ENCODE data around the gene PARP12.

PARP12 gene

DNA sequence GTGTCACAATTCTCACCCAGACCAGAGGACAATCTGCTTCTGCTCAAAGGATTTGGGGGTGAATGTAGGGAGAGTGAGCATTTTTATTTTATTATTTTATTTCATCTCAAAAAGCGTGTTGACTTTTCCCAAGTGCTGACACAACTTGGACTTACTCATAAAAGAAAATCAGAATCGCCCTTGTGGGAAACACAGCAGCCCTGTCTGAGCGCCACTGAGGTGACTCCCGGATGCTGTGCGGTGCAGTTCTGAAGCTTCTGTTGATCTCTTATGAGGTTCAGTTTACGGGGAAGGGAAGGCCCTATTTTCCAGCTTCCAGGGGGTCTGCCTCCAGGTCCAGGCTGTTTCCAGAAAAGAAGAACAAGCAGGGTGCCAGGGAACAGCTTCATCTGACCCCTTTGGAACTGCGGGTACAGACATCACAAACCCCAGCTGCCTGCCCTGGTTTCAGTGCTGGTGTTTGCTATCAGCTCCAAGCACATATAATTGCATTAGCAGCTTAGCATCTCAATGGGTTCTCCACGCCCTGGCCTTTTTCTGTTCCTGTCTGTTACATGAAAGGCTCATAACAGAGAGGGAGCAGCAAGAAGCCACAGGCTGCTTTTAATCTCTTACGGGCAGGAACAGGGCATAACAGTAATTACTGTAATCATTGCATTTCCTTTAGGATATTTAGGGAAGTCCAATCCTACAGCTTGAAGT, 52.4 kb downstream of the PARP12 start:
- DNase-seq, result no peak

- DNase-seq, result no peak
Measured at GRCh38 chr7:140009735-140010134, 53.0 kb downstream of the PARP12 start.

- DNase-seq, result no peak
Measured at GRCh38 chr7:140008755-140009610, 53.8 kb downstream of the PARP12 start.

DNA sequence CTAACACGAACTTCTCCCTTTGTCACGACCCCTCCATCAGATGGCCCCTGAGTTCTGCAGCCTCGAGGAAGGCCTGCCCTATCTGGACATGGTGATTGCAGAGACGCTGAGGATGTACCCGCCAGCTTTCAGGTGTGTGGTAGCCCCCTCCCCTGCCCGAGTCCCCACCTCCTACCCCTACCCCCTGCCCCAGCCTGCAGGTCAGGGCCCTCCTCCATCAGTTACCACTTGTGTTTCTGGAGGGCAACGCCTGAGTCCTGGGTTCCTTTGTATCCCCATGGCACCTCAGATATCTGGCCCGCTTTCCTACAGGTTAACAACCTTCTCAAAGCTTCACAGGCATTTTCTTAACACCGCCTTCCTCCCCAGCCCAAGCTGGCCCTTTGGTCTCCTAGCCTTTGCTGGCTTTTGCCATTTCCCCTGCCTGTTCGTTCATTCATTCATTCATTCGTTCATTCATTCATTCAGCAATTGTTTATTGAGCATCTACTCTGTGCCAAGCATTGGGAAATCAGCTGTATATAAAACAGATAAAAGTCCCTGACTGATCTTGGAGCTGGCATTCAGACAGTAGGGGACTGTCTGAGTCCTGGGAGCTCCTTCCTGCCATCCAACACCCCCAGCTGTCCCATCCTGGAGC, 55.6 kb downstream of the PARP12 start:
- no peak for DNase-seq

DNA sequence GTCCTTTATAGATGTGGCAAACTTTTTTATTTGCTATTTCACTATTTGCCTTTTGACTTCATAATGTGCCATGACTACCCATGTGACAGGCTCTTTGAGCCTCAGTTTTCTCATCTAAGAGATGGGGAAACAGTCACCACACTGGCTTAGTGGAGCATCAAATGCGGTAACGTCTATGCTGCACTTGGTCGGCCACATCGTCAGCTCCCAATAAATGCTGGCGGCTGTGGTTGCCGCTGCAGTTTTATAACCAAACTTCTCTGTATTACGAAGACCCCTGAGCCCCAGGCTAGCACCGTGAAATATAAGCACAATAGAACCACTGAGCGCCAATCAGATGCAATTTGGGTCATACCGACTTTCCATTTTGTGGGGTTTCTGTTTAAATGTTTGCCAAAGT, 56.2 kb downstream of the PARP12 start:
- no peak for DNase-seq

- DNase-seq, result no peak
Measured at GRCh38 chr7:140005754-140006503, 56.8 kb downstream of the PARP12 start.

DNA sequence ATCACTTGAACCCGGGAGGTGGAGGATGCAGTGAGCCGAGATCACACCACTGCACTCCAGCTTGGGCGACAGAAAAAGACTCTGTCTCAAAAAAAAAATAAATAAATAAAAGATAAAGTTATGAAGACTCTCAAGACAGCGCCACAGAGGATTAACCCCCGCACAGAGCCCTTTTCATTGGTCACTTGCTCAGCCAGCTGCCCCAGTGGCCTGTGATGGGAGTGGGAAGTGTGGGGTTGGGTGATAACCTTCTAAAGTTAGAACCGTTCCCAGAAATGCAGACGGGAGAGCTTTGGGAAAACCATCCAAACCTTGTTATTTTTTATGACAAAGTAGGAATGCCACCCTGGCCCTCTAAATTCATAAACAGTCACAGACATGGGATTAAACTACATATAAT, 57.4 kb downstream of the PARP12 start:
- no peak for DNase-seq

DNA sequence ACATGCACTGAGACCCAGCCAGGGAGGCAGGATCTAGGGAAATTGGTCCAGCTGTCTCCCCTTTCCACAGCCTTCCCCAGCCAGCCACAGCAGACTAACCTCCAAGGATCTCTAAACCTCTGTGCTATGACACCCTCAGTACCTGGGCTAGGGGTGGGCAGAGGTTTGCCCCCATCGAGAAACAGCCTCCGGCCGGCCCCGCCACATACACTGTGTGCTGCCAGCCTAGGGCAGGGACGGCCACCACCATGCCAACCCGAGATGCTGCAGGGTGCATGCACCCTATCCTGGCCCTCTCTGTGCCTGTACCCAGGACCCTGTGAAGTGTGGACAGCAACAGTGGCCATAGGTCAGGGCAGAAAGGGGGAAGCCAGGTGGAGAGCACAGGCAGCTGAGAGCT, 58.1 kb downstream of the PARP12 start:
- DNase-seq, result no peak

GRCh38 chr7:140003913-140004382, 58.8 kb downstream of the PARP12 start:
- DNase-seq, result no peak

GRCh38 chr7:140000666-140001268, 62.0 kb downstream of the PARP12 start:
- no peak for DNase-seq

DNA sequence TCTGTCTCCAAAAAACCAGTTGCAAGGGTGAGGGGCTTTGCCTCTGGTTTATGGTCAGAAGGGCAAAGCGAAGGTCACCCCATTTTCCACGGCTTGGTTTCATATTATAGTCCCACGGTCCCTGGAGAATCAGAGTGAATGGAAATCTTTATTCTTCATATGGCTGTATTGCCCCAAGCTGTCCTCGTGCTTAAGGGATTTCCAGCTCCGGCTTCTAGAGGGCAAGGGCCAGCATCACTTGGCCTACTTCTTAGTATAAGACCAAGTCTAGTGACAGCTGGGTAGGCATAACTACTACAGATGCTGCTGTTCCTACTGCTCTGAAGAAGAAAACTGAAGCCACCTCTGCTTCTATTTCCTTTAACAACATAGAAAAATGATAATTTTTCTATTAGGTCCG, 63.2 kb downstream of the PARP12 start:
- no peak for DNase-seq

GRCh38 chr7:139998572-139998971, 64.2 kb downstream of the PARP12 start:
- DNase-seq, result no peak

- no peak for DNase-seq
Measured at GRCh38 chr7:139995017-139995915, 67.5 kb downstream of the PARP12 start.

DNA sequence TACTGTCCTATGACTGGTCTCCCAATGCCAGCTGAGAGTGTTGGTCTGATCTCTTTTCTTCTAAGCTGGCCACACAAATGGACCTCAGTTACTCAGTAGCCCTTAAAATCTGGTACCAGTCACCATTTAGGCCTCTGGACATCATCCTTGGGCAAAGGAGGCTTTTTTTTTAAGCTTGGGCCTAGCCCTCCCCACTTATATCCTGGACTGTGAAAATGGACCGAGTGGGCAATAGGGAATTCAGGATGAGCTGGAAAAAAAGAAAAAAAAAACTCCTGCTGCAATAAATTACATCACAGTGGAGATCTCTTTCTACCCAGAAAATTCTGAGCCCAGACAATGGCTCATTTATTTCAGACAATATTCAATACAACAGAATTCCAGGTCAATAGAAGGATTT, 68.4 kb downstream of the PARP12 start:
- DNase-seq, result no peak

DNA sequence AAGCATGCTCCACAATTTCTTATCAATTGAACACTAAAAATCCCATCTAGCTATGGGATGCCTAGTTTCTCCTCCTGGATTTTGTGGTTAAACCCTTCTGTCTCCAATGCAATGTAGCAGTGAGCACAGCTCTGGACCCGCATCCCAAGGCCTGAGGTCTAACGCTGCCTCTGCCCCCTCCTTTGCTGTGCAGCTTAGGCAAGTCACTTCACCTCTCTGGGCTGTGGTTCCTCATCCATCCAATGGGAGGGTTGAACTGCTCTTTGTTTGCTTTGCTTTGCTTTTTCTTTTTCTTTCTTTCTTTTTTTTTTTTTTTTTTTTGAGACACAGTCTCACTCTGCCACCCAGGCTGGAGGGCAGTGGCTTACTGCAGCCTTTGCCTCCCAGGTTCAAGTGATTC, 69.2 kb downstream of the PARP12 start:
- no peak for DNase-seq

- no peak for DNase-seq
Measured at GRCh38 chr7:139993169-139993568, 69.6 kb downstream of the PARP12 start.

DNA sequence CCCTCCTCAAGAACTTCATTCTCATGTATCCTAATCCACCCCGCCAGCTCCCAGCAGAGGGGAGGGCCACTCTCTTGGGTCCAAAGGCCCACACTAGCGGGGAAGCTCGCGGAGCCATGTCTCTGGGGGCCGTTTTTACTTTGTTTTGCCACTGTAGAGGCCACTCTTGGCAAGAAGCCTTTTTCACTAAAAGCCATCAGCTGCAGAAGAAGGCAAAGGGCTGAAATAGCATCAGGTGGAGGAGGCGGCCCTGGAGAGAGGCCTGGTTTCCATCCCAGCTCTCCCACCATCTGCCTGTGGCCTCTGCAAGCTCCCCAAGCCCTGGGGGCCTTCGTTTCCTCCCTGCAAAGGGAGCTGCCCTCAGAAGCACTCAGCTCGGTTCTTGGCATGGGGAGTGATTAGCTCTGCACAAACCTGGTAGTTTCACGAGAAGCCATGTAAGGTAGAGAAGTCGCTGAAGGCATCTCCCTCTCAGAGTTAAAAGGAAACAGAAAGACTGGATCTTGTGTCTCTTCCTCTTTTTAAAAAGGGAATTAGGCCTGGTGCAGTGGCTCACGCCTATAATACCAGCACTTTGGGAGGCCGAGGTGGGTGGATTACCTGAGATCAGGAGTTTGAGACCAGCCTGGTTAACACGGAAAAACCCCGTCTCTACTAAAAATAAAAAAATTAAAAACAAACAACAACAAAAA, 70.3 kb downstream of the PARP12 start:
- peak; percentile 26 for DNase-seq

DNA sequence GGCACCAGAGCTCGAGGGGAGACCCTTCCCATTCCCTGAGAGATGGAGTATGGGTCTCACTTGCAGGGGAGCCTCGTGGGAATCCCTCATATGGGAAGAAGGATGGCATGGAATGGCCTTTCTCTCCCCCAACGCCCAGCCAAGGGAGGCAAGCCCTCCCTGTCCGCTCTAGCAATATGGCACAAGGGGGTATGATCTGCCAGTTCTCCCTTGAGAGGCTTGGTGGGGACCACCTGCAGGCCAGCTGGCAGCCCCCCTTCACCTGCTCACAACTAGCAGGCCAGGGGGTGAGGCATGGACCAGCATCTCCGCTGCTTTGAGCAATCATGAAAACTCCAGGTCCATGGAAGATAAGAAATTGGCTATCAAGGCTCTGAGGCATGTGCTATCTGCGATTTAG, 70.8 kb downstream of the PARP12 start:
- no peak for DNase-seq

- DNase-seq, result no peak
Measured at GRCh38 chr7:139991269-139991666, 71.5 kb downstream of the PARP12 start.

DNA sequence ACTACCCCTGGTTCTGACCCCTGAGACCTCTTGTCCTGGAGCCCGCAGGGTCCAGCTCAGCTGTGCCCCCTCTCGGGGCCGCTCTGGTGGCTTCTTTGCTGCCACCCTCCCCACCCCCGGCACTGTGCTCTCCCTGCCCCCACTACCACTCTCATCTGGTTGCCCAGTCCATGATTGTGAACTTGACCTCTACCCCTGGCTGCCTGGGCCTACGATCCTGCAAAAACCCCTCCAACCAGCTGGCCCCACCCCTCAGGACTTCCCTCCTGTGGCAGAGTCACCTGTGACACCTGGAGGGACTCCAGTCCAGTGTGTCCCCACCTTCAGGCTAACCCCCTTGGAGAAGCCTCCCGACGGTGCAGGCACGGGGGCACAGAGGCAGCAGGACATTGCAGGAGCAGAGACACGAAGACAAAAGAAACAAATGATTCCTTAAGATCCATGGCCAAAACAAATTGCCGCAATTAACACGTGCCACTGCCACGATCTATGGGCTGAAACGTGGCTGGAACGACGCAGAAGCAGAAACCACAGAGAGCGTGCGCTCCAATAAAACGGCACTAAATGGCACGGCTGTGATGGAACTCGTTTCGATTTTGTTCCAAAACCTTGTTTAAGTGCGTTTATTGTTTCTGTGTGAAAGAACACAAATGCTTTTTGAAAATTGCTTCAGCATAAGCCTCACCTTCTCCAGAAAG, 72.0 kb downstream of the PARP12 start:
- DNase-seq, result no peak

Data from DMS79 (cell line).